OCI-LY3 (cell line): ENCODE data around the gene TRIM42.

Source experiments
- H2AFZ ChIP-seq: fragments of 200-600, 300-600 bp; shearing (Covaris generic); 2 replicates; pipeline ENCODE4 v1.6.0; 2014; ENCODE audit warnings: antibody characterized with exemption, low read depth, low read length
- H3K27ac ChIP-seq: fragments of 200-600, 300-600 bp; sonication (generic); 2 replicates; pipeline ENCODE4 v1.5.1; 2014; ENCODE audit warnings: mild to moderate bottlenecking, low read length, moderate library complexity, mixed read lengths
- H3K27me3 ChIP-seq: fragments of 200-600, 300-600 bp; sonication (generic); 2 replicates; pipeline ENCODE4 v1.6.1; 2014; ENCODE audit warnings: low read depth, low read length, mixed read lengths
- H3K36me3 ChIP-seq: fragments of 200-600, 300-600 bp; sonication (generic); replicated peaks from 2 replicates; pipeline ENCODE3; 2014; ENCODE audit warnings: low read depth, low read length, mixed read lengths
- H3K4me1 ChIP-seq: fragments of 300-600, 200-600 bp; sonication (generic); 2 replicates; pipeline ENCODE4 v1.6.1; 2014; ENCODE audit warnings: low read length, mixed read lengths
- H3K4me2 ChIP-seq: fragments of 200-600, 300-600 bp; sonication (generic); 2 replicates; pipeline ENCODE4 v1.6.1; 2014; ENCODE audit warnings: low read length, mixed read lengths
- H3K4me3 ChIP-seq: fragments of 300-600, 200-600 bp; sonication (generic); 2 replicates; pipeline ENCODE4 v1.5.1; 2014; ENCODE audit warnings: antibody characterized with exemption, mild to moderate bottlenecking, low read length, moderate library complexity
- H3K79me2 ChIP-seq: fragments of 300-600, 200-600 bp; shearing (Covaris generic); 2 replicates; pipeline ENCODE4 v1.6.1; 2014; ENCODE audit warnings: mild to moderate bottlenecking, low read length, mixed read lengths
- H3K9ac ChIP-seq: fragments of 300-600, 200-600 bp; shearing (Covaris generic); 2 replicates; pipeline ENCODE4 v1.6.0; 2014; ENCODE audit warnings: mild to moderate bottlenecking, low read length, moderate library complexity
- H3K9me3 ChIP-seq: fragments of 200-600, 300-600 bp; shearing (Covaris generic); 2 replicates; pipeline ENCODE4 v1.6.1; 2014; ENCODE audit warnings: low read length, mixed read lengths; ENCODE audit not compliant: insufficient read depth
- H4K20me1 ChIP-seq: fragments of 200-600, 300-600 bp; sonication (generic); 2 replicates; pipeline ENCODE4 v1.6.1; 2016; ENCODE audit warnings: low read length, mixed read lengths; ENCODE audit not compliant: insufficient read depth
- CTCF ChIP-seq: fragments of 200-600, 300-600 bp; sonication (generic); IDR thresholded peaks from 2 replicates; pipeline ENCODE4 v1.5.1; 2014; ENCODE audit warnings: antibody characterized with exemption, low read length, low read depth
- EZH2phosphoT487 ChIP-seq: fragments of 200-600 bp; shearing (Covaris generic); IDR thresholded peaks from 2 replicates; pipeline ENCODE4 v1.6.1; 2018; ENCODE audit warnings: antibody characterized with exemption, mixed run types, low read depth

The TRIM42 gene

GRCh38 chr3:140630866-140631265 lies 47.0 kb upstream of the TRIM42 start:
- H3K27ac ChIP-seq = no peak overlapping the region
- no peak overlapping the region for H3K4me2 ChIP-seq
- no peak overlapping the region for H3K9ac ChIP-seq
- no peak for TF ChIP-seq CTCF
- TF ChIP-seq EZH2phosphoT487 = no peak
- no peaks in the 10 kb centered on the region for H3K36me3 ChIP-seq
- no peaks in the 10 kb centered on the region for H3K27me3 ChIP-seq
- no peaks in the 10 kb centered on the region for H4K20me1 ChIP-seq
- peaks cover 6% of the 10 kb centered on the region for H3K4me1 ChIP-seq
- no peak overlapping the region for H3K4me3 ChIP-seq
- H3K79me2 ChIP-seq = no peaks in the 10 kb centered on the region
- H3K9me3 ChIP-seq = no peaks in the 10 kb centered on the region
- no peak overlapping the region for H2AFZ ChIP-seq

- Histone ChIP-seq H3K27ac (no peak overlapping the region), H3K9ac (peak overlapping the region; percentile 5; the same call in 1 of the 2 replicates), H3K4me2 (peak overlapping the region; percentile 9; the same call in 1 of the 2 replicates), H4K20me1 (no peaks in the 10 kb centered on the region), H3K4me1 (peaks cover 19% of the 10 kb centered on the region), H3K36me3 (no peaks in the 10 kb centered on the region), H3K27me3 (no peaks in the 10 kb centered on the region), H3K9me3 (no peaks in the 10 kb centered on the region), H3K79me2 (no peaks in the 10 kb centered on the region), H2AFZ (no peak overlapping the region), H3K4me3 (no peak overlapping the region)
- no peak for TF ChIP-seq EZH2phosphoT487
- peak; percentile 65 for TF ChIP-seq CTCF
Observed at GRCh38 chr3:140635276-140635675, 42.6 kb upstream of the TRIM42 start.

GRCh38 chr3:140636406-140637138 lies 41.3 kb upstream of the TRIM42 start:
- peaks cover 19% of the 10 kb centered on the region for H3K4me1 ChIP-seq
- no peaks in the 10 kb centered on the region for H3K36me3 ChIP-seq
- H3K4me3 ChIP-seq = no peak overlapping the region
- no peaks in the 10 kb centered on the region for H3K79me2 ChIP-seq
- H3K4me2 ChIP-seq = no peak overlapping the region
- H3K27ac ChIP-seq = no peak overlapping the region
- no peaks in the 10 kb centered on the region for H3K27me3 ChIP-seq
- no peaks in the 10 kb centered on the region for H4K20me1 ChIP-seq
- TF ChIP-seq EZH2phosphoT487 (no peak), CTCF (no peak)
- H2AFZ ChIP-seq = peak overlapping the region; percentile 31; the same call in 1 of the 2 replicates
- no peaks in the 10 kb centered on the region for H3K9me3 ChIP-seq
- H3K9ac ChIP-seq = no peak overlapping the region

DNA sequence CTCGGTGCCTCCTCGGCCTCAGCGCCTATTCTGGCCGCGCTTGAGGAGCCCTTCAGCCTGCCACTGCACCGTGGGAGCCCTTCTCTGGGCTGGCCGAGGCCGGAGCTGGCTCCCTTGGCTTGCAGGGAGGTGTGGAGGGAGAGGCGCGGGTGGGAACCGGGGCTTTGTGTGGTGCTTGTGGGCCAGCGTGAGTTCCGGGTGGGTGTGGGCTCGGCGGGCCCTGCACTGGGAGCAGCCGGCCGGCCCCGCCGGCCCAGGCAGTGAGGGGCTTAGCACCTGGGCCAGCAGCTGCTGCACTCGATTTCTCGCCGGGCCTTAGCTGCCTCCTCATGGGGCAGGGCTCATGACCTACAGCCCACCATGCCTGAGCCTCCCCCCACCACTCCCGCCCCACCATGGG lies 26.6 kb upstream of the TRIM42 start:
- H3K4me3 ChIP-seq = no peak overlapping the region
- no peak overlapping the region for H3K4me2 ChIP-seq
- TF ChIP-seq CTCF (no peak), EZH2phosphoT487 (no peak)

More for the DNA sequence above, 26.6 kb upstream of the TRIM42 start:
- H3K9ac ChIP-seq = no peak overlapping the region
- no peak overlapping the region for H3K27ac ChIP-seq
- H2AFZ ChIP-seq = no peak overlapping the region
- no peaks in the 10 kb centered on the region for H3K9me3 ChIP-seq
- H3K79me2 ChIP-seq = no peaks in the 10 kb centered on the region
- no peaks in the 10 kb centered on the region for H3K36me3 ChIP-seq
- no peaks in the 10 kb centered on the region for H3K27me3 ChIP-seq
- peaks cover 10% of the 10 kb centered on the region for H3K4me1 ChIP-seq
- H4K20me1 ChIP-seq = no peaks in the 10 kb centered on the region
